ENCODE measurements around the gene EBF3. TPM values are rescaled to one million over a fixed set of nuclear protein-coding genes. Genes with fewer than 3 reads are reported as not detected.

EBF3 gene
- total and polyA plus RNA-seq, 7 donors: 1.2 to 8.9 (median 4.5) TPM; not detected in 1

GRCh38 chr10:129909080-129909479 is 55.0 kb downstream of the EBF3 start:
- WGBS, 2 donors: 78 to 83% methylated on average over 3 of the region's 3 CpGs
- Histone ChIP-seq H3K9me3 (no peaks in the 10 kb centered on the region), H3K27me3 (no peaks in the 10 kb centered on the region), H3K36me3 (no peaks in the 10 kb centered on the region), H3K4me3 (no peak overlapping the region), H3K27ac (no peak overlapping the region), H3K4me1 (no peaks in the 10 kb centered on the region)
- intact Hi-C loops (cut with DNase I): no loop called here
- TF ChIP-seq EP300 (IDR thresholded peaks at IDR 0.05): no peak
- TF ChIP-seq CTCF (IDR thresholded peaks at IDR 0.05): no peak
- no peak for TF ChIP-seq POLR2AphosphoS5 (IDR thresholded peaks at IDR 0.05)
- no peak for TF ChIP-seq POLR2A (IDR thresholded peaks at IDR 0.05)
- no peak for DNase-seq

- Histone ChIP-seq H3K27ac (no peak overlapping the region), H3K9me3 (no peaks in the 10 kb centered on the region), H3K4me1 (no peaks in the 10 kb centered on the region), H3K4me3 (no peak overlapping the region), H3K27me3 (no peaks in the 10 kb centered on the region), H3K36me3 (no peaks in the 10 kb centered on the region)
- TF ChIP-seq EP300 (IDR thresholded peaks at IDR 0.05) (no peak), POLR2AphosphoS5 (IDR thresholded peaks at IDR 0.05) (no peak), CTCF (IDR thresholded peaks at IDR 0.05) (no peak), POLR2A (IDR thresholded peaks at IDR 0.05) (no peak)
- 93 to 94% methylated on average over 15 of the region's 15 CpGs for WGBS, 2 donors
- intact Hi-C loops (cut with DNase I): no loop called here
- DNase-seq: no peak
Observed at GRCh38 chr10:129908406-129908805, 55.7 kb downstream of the EBF3 start.

- Histone ChIP-seq H3K4me1 (no peaks in the 10 kb centered on the region), H3K36me3 (no peaks in the 10 kb centered on the region), H3K9me3 (no peaks in the 10 kb centered on the region), H3K27me3 (no peaks in the 10 kb centered on the region), H3K27ac (no peak overlapping the region), H3K4me3 (no peak overlapping the region)
- no peak for TF ChIP-seq POLR2AphosphoS5 (IDR thresholded peaks at IDR 0.05)
- intact Hi-C loops (cut with DNase I): no loop called here
- DNase-seq: no peak
- WGBS, 2 donors: 82 to 88% methylated on average over 12 of the region's 12 CpGs
Observed at GRCh38 chr10:129905553-129905952, 58.5 kb downstream of the EBF3 start.

- Histone ChIP-seq H3K4me1 (no peaks in the 10 kb centered on the region), H3K27me3 (peaks cover 0 to 2% (median 0%) of the 10 kb centered on the region in 3 donors), H3K27ac (no peak overlapping the region), H3K9me3 (no peaks in the 10 kb centered on the region), H3K4me3 (no peak overlapping the region), H3K36me3 (no peaks in the 10 kb centered on the region)
- WGBS, 2 donors: 78 to 81% methylated on average over 2 of the region's 2 CpGs
- DNase-seq: no peak
- intact Hi-C loops (cut with DNase I): no loop called here
- TF ChIP-seq POLR2AphosphoS5 (IDR thresholded peaks at IDR 0.05): no peak
Observed at GRCh38 chr10:129904323-129904722, 59.8 kb downstream of the EBF3 start.

- H3K27ac ChIP-seq: no peak overlapping the region
- no peaks in the 10 kb centered on the region for H3K4me1 ChIP-seq
- 72 to 74% methylated on average over 15 of the region's 15 CpGs for WGBS, 2 donors
- H3K27me3 ChIP-seq: peaks cover 0 to 26% (median 0%) of the 10 kb centered on the region in 3 donors
- H3K4me3 ChIP-seq: no peak overlapping the region
- H3K9me3 ChIP-seq: no peaks in the 10 kb centered on the region
- no peaks in the 10 kb centered on the region for H3K36me3 ChIP-seq
- no peak for DNase-seq
- TF ChIP-seq POLR2AphosphoS5 (IDR thresholded peaks at IDR 0.05) (no peak), EP300 (IDR thresholded peaks at IDR 0.05) (no peak), CTCF (IDR thresholded peaks at IDR 0.05) (no peak), POLR2A (IDR thresholded peaks at IDR 0.05) (no peak)
- intact Hi-C loops (cut with DNase I): no loop called here
Observed at GRCh38 chr10:129901389-129902006, 62.6 kb downstream of the EBF3 start.

- intact Hi-C loops (cut with DNase I): no loop called here
- Histone ChIP-seq H3K27me3 (peaks cover 0 to 31% (median 0%) of the 10 kb centered on the region in 3 donors), H3K9me3 (no peaks in the 10 kb centered on the region), H3K36me3 (no peaks in the 10 kb centered on the region), H3K4me1 (no peaks in the 10 kb centered on the region), H3K4me3 (no peak overlapping the region), H3K27ac (no peak overlapping the region)
- TF ChIP-seq POLR2A (IDR thresholded peaks at IDR 0.05) (no peak), CTCF (IDR thresholded peaks at IDR 0.05) (no peak), EP300 (IDR thresholded peaks at IDR 0.05) (no peak), POLR2AphosphoS5 (IDR thresholded peaks at IDR 0.05) (no peak)
- 60 to 86% methylated on average over 1 of the region's 1 CpG for WGBS, 2 donors
- DNase-seq: no peak
Observed at GRCh38 chr10:129900825-129901224, 63.2 kb downstream of the EBF3 start.

Measured in sigmoid colon (tissue), 7 donors.